GM23248 (cell line): ENCODE measurements around the gene NEK4. TPM values are rescaled to one million over a fixed set of nuclear protein-coding genes. Genes with fewer than 3 reads are reported as not detected.
A peak's percentile ranks its signal among the peaks of the same experiment; 100 is the strongest.

Experiments
- DNase-seq: peaks from one replicate; pipeline ENCODE4 v3.0.0-alpha.2; 2015
- H2AFZ ChIP-seq: fragments of 200-600 bp; sonication (generic); 2 replicates; pipeline ENCODE4 v1.6.1; 2016; ENCODE audit warnings: antibody characterized with exemption
- H3F3A ChIP-seq: fragments of 200-600 bp; sonication (generic); 2 replicates; pipeline ENCODE4 v1.6.1; 2016; ENCODE audit warnings: mild to moderate bottlenecking, antibody characterized with exemption, mixed run types; ENCODE audit not compliant: insufficient read depth
- H3K27ac ChIP-seq: fragments of 200-600 bp; sonication (generic); 2 replicates; pipeline ENCODE4 v1.5.1; 2016; ENCODE audit warnings: mild to moderate bottlenecking
- H3K27me3 ChIP-seq: fragments of 200-600 bp; sonication (generic); replicated peaks from 2 replicates; pipeline ENCODE4 v1.6.1; 2016; ENCODE audit warnings: mild to moderate bottlenecking; ENCODE audit not compliant: insufficient read depth
- H3K36me3 ChIP-seq: fragments of 200-600 bp; sonication (generic); 2 replicates; pipeline ENCODE4 v1.6.1; 2016; ENCODE audit warnings: low read depth, mild to moderate bottlenecking
- H3K4me1 ChIP-seq: fragments of 200-600 bp; sonication (generic); 2 replicates; pipeline ENCODE4 v1.6.1; 2016; ENCODE audit warnings: mild to moderate bottlenecking; ENCODE audit not compliant: insufficient read depth
- H3K4me2 ChIP-seq: fragments of 200-600 bp; sonication (generic); one replicate; pipeline ENCODE4 v1.6.1; 2016; ENCODE audit warnings: mild to moderate bottlenecking; ENCODE audit not compliant: unreplicated experiment
- H3K4me3 ChIP-seq: fragments of 200-600 bp; sonication (generic); 2 replicates; pipeline ENCODE4 v1.5.1; 2016; ENCODE audit warnings: mild to moderate bottlenecking
- H3K79me2 ChIP-seq: fragments of 200-600 bp; sonication (generic); 2 replicates; pipeline ENCODE4 v1.6.1; 2016; ENCODE audit warnings: mild to moderate bottlenecking; ENCODE audit not compliant: insufficient read depth
- H3K9ac ChIP-seq: fragments of 200-600 bp; sonication (generic); 2 replicates; pipeline ENCODE4 v1.6.1; 2016; ENCODE audit warnings: mild to moderate bottlenecking
- H3K9me2 ChIP-seq: fragments of 200-600 bp; sonication (generic); 2 replicates; pipeline ENCODE4 v1.6.1; 2016; ENCODE audit warnings: mixed run types, mild to moderate bottlenecking, moderate library complexity; ENCODE audit not compliant: insufficient read depth
- H3K9me3 ChIP-seq: fragments of 200-600 bp; sonication (generic); one replicate; pipeline ENCODE4 v1.6.1; 2017; ENCODE audit warnings: low read depth
- H4K20me1 ChIP-seq: fragments of 200-600 bp; sonication (generic); 2 replicates; pipeline ENCODE4 v1.6.0; 2016; ENCODE audit not compliant: insufficient read depth
- EZH2 ChIP-seq: fragments of 200-600 bp; sonication (generic); IDR thresholded peaks from 2 replicates; pipeline ENCODE4 v1.6.1; 2018; ENCODE audit warnings: antibody characterized with exemption, mild to moderate bottlenecking; ENCODE audit not compliant: insufficient read depth, poor library complexity, severe bottlenecking
- EZH2phosphoT487 ChIP-seq: fragments of 200-600 bp; sonication (generic); IDR thresholded peaks from 2 replicates; pipeline ENCODE4 v1.6.1; 2018; ENCODE audit warnings: antibody characterized with exemption, moderate library complexity, mild to moderate bottlenecking, low read depth; ENCODE audit not compliant: insufficient read depth
- WGBS, 2 experiments: methylation state at CpG; one replicate each; pipeline ENCODE4 v1.1.6; 2015 to 2017; ENCODE audit warnings: low lambda C conversion rate in 2 of 2, low coverage in 1 of 2; ENCODE audit errors: missing lambda C conversion rate in 2 of 2; 5-methylcytosine and 5-hydroxymethylcytosine counted together
- in situ Hi-C: fragments of 300-500 bp; cut with MboI; formaldehyde crosslinking; loops from 2 replicates; pipeline ENCODE4 v1.15.0; 2020
- polyA plus RNA-seq: library from polyadenylated mRNA; unstranded; fragments of >200 nt; fragmentation: Nextera tagmentation; extraction: Ambion mirVana; gene quantifications from 2 replicates; pipeline ENCODE4 v1.2.1, GENCODE V29; 2016
- total RNA-seq: library from RNA; depleted of rRNA; stranded (reverse); fragments of >200 nt; shearing (Covaris generic); gene quantifications from 2 replicates; pipeline ENCODE4 v1.2.3, GENCODE V29; 2014

The NEK4 gene
- total and polyA plus RNA-seq, 2 experiments from 2014 or later, result 8.4 to 15.8 TPM

GRCh38 chr3:52789746-52790040, 19.0 kb upstream of the NEK4 start:
- no peaks in the 10 kb centered on the region for H3K79me2 ChIP-seq
- no peaks in the 10 kb centered on the region for H3K4me1 ChIP-seq
- TF ChIP-seq EZH2 (no peak), EZH2phosphoT487 (no peak)
- H3K9me2 ChIP-seq, result no peaks in the 10 kb centered on the region
- no peak overlapping the region for H3K27ac ChIP-seq
- no peaks in the 10 kb centered on the region for H3K9me3 ChIP-seq
- in situ Hi-C loops, result no loop called here
- no peak overlapping the region for H2AFZ ChIP-seq
- no peak overlapping the region for H3K9ac ChIP-seq
- H3K4me3 ChIP-seq, result no peak overlapping the region
- H3K36me3 ChIP-seq, result no peaks in the 10 kb centered on the region
- no peak for DNase-seq
- H3K27me3 ChIP-seq, result no peaks in the 10 kb centered on the region; the same call in 1 of the 2 replicates
- no peaks in the 10 kb centered on the region for H3F3A ChIP-seq
- 66 to 70% methylated on average over 3 to 6 of the region's 6 CpGs for WGBS, 2 experiments
- H3K4me2 ChIP-seq, result no peak overlapping the region
- H4K20me1 ChIP-seq, result no peaks in the 10 kb centered on the region

GRCh38 chr3:52788890-52789745, 18.4 kb upstream of the NEK4 start:
- WGBS, 2 experiments, result 71 to 80% methylated on average over 16 of the region's 16 CpGs
- Histone ChIP-seq H3K79me2 (no peaks in the 10 kb centered on the region), H3K9me2 (no peaks in the 10 kb centered on the region), H3K4me3 (no peak overlapping the region), H3K27ac (no peak overlapping the region), H3F3A (no peaks in the 10 kb centered on the region), H3K9ac (no peak overlapping the region), H3K9me3 (no peaks in the 10 kb centered on the region), H2AFZ (no peak overlapping the region), H3K4me1 (no peaks in the 10 kb centered on the region), H3K4me2 (no peak overlapping the region), H3K27me3 (no peaks in the 10 kb centered on the region; the same call in 1 of the 2 replicates), H4K20me1 (no peaks in the 10 kb centered on the region), H3K36me3 (no peaks in the 10 kb centered on the region)
- TF ChIP-seq EZH2phosphoT487 (no peak), EZH2 (no peak)
- no peak for DNase-seq
- in situ Hi-C loops, result no loop called here

GRCh38 chr3:52787672-52788625, 17.2 kb upstream of the NEK4 start:
- Histone ChIP-seq H3K4me2 (no peak overlapping the region), H3K4me3 (no peak overlapping the region), H3K36me3 (no peaks in the 10 kb centered on the region), H3K9me2 (no peaks in the 10 kb centered on the region), H3K79me2 (no peaks in the 10 kb centered on the region), H3K27me3 (no peaks in the 10 kb centered on the region; the same call in 1 of the 2 replicates), H3K9me3 (no peaks in the 10 kb centered on the region), H3K4me1 (no peaks in the 10 kb centered on the region), H3K27ac (no peak overlapping the region), H4K20me1 (no peaks in the 10 kb centered on the region), H3K9ac (no peak overlapping the region), H2AFZ (no peak overlapping the region), H3F3A (no peaks in the 10 kb centered on the region)
- 30 to 31% methylated on average over 17 of the region's 17 CpGs for WGBS, 2 experiments
- in situ Hi-C loops, result no loop called here
- peak; percentile 51 for DNase-seq
- no peak for TF ChIP-seq EZH2phosphoT487
- no peak for TF ChIP-seq EZH2

- H3K9me3 ChIP-seq, result no peaks in the 10 kb centered on the region
- H3F3A ChIP-seq, result no peaks in the 10 kb centered on the region
- in situ Hi-C loops, result no loop called here
- no peaks in the 10 kb centered on the region for H3K9me2 ChIP-seq
- H3K4me2 ChIP-seq, result no peak overlapping the region
- no peaks in the 10 kb centered on the region for H3K4me1 ChIP-seq
- H3K9ac ChIP-seq, result no peak overlapping the region
- WGBS, 2 experiments, result 77 to 82% methylated on average over 11 of the region's 11 CpGs
- TF ChIP-seq EZH2 (no peak), EZH2phosphoT487 (no peak)
- H3K36me3 ChIP-seq, result no peaks in the 10 kb centered on the region
- no peaks in the 10 kb centered on the region for H4K20me1 ChIP-seq
- no peak overlapping the region for H3K27ac ChIP-seq
- H3K4me3 ChIP-seq, result no peak overlapping the region
- H3K79me2 ChIP-seq, result no peaks in the 10 kb centered on the region
- DNase-seq, result no peak
- no peak overlapping the region for H2AFZ ChIP-seq
- H3K27me3 ChIP-seq, result peaks cover 2% of the 10 kb centered on the region; the same call in 1 of the 2 replicates
Measured at GRCh38 chr3:52787246-52787645, 16.5 kb upstream of the NEK4 start.
